Forelimb muscle (tissue), 1 donor: Measurements from ENCODE around the gene CHRM4. TPM values are rescaled to one million over a fixed set of nuclear protein-coding genes. Genes with fewer than 3 reads are reported as not detected.

Experiments used
- DNase-seq: peaks from one replicate; pipeline ENCODE4 v3.0.0-alpha.2; 2013; ENCODE audit warnings: low read depth
- polyA plus RNA-seq: library from polyadenylated mRNA; unstranded; fragments of 120-200 nt; gene quantifications from one replicate; pipeline ENCODE4 v1.2.1, GENCODE V29; 2013; ENCODE audit not compliant: insufficient read length

CHRM4 gene
- polyA plus RNA-seq, 1 donor, result 0.09 TPM

- DNase-seq, result no peak
Measured at GRCh38 chr11:46367244-46367915, 24.2 kb downstream of the CHRM4 start.

DNA sequence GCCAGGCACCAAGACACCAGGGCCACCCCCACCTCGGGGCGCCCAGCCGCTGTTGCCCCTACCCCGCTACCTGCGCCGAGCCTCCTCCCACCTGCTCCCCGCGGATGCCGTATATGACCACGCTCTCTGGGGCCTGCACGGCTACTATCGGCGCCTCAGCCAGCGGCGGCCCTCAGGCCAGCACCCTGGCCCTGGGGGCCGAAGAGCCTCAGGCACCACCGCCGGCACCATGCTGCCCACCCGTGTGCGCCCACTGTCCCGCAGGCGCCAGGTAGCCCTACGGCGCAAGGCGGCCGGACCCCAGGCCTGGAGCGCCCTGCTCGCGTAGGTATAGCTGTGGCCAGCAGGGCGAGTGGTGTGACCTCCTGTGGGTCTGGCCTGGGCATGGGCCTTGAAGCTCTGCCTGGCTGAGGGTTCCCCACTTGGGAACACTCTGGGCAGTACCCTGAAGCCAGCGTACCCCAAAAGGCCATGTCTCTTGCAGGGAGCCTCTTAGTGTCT lies 24.9 kb downstream of the CHRM4 start:
- DNase-seq, result no peak

GRCh38 chr11:46366260-46366659 lies 25.3 kb downstream of the CHRM4 start:
- no peak for DNase-seq

GRCh38 chr11:46364791-46365190 lies 26.8 kb downstream of the CHRM4 start:
- no peak for DNase-seq

GRCh38 chr11:46364056-46364455 lies 27.5 kb downstream of the CHRM4 start:
- no peak for DNase-seq

DNA sequence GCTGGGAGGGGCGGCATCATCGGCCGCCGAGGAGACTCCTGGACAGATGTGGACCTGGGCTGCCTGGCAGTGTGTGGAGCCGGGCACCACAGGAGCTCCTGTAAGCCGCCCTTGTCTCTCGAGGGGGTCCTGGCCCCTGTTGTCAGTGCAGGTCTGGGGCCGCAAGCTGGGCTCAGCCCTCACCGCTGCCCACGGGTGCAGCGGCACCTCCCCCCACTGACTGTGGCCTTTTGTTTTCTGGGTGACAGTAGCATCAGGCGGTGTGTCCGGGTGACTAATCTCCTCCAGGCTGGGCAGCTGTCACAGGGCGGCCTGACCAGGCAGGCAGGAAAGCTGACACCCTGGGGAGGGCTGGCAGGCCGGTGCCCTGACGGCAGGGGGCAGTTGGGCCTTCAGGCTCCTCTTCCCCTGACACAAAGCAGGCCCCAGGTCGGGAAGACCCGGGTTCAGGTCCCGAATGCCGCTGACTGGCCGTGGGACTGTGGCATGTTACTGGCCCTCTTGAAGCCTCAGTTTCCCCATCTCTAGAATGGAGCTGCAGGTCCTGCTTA lies 28.0 kb downstream of the CHRM4 start:
- DNase-seq, result no peak

- no peak for DNase-seq
Measured at GRCh38 chr11:46363031-46363407, 28.6 kb downstream of the CHRM4 start.

DNA sequence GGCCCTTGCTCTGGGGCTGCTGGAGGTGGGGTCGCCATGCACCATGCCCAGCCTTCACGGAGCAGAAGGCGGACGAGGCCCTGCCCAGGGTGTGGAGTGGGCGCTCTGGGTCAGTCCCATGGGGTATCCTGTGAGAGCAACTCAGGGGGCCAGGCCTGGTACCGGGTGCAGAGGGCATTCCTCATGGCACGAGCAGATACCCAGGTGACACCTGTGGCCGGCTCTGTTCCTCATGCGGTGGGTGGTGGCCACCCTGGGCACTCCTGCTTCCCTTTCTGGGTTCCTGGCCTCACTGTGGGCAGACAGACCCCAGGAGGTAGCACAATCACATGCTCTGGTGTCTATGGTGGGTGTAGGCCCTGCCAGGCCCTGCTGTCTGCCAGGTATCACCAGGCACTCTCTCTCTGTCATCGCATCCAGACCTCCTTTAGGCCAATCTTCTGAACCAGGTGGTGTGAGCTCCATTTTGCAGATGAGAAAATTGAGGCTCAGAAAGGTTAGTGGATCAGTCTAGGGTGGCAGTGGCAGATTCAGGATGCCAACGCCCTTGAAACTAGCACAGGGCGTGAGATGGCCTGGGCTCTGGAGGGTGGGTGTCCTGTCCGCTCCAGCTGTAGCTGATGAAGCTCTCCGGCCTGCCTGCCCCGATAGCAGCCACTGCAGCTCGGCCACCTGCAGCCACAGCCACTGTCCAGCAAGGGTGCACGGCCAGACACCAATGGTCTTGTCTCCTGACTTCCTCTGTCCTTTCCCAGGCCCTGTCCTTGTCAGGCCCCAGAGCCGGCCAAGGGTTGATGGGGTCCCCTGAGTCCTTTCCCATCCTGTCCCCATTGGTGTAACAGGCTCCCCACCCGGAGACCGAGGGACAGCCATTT lies 29.2 kb downstream of the CHRM4 start:
- DNase-seq, result no peak

DNA sequence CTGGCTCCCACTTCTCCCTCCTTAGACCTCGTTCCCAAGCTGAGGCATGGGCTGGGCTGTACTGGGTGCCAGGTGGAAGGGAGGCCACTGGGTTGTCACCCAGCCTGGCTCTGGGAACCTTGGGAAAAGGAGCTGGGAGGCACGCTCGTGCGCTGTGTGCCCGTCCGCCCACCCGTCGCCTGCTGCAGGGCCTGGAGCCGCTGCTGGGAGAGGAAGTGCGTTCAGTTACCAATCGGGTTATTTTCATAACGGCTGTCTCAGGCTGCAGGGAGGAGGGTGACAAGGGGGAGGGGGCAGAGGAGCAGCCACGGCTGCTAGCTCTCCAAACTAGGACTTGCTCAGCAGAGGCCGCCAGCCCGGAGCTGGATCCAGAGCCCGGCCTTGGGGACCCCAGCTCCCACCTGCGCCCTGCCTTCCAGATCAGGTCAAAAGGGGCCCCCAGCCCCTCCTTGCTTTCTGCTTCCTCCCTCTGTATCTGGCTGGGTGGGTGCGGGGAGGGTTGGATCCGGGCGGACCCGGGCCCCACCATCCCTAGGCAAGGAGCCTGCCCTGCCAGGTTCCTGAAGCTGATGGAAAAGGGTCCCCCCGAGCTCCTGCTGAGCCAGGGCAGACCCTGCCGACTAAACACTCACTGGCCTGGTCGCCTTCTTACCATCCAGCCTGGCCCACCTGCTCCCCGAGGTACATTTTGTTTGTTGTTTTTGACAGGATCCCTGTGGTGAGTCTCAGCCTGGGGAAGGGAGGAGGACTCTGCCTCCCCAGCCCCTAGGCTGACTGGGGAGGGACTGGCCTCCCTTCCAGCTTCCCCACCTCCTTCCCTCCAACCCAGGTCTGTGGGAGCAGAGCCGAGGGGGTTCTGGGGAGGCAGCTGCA lies 30.1 kb downstream of the CHRM4 start:
- DNase-seq, result no peak

DNA sequence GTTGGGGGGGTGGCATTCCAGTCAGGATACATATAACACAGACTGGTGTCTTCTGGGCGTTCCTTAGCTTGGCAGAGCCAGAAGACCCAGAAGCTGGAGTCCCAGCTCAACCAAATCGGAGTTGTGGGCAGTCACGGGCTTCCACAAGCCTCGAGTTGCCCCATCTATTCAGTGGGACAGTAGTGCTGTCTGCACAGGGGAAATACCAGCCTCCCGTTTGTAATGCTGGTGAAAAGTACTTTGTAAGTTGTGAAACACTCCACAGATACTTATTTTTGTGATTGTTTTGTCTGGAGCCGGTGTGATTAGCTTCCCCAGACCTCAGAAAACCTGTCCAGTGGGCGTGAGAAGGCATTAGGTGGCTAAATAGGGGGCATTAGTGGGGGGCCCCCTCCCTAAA lies 30.7 kb downstream of the CHRM4 start:
- no peak for DNase-seq

- DNase-seq, result no peak
Measured at GRCh38 chr11:46359953-46360352, 31.6 kb downstream of the CHRM4 start.

DNA sequence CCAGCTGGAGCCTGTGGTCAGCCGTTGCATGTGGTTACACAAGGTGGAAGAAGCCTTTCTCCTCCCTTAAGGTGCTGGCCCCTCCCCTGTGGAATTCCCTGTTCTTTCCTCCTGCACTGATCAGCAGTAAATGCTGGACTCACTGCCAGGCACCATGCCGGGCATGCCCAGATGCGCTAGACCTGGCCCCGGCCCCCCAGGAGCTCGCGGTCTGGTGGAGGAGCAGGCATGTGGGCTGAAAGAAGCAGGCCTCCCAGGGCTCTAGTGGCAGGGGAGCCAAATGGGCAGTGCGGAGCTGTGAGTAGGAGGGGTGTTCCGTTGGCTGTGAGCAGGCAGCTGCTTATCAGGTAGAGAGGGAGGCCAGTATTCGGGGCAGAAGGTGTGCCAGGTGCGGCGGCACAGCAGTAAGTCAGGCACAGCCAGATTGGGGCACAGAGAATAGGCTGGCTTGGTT lies 34.1 kb downstream of the CHRM4 start:
- DNase-seq, result no peak

- DNase-seq, result no peak
Measured at GRCh38 chr11:46356924-46357482, 34.6 kb downstream of the CHRM4 start.

GRCh38 chr11:46353698-46354097 lies 37.9 kb downstream of the CHRM4 start:
- DNase-seq, result no peak

GRCh38 chr11:46352063-46352841 lies 39.3 kb downstream of the CHRM4 start:
- DNase-seq, result no peak

- DNase-seq, result no peak
Measured at GRCh38 chr11:46351606-46352005, 40.0 kb downstream of the CHRM4 start.

GRCh38 chr11:46351148-46351547 lies 40.4 kb downstream of the CHRM4 start:
- no peak for DNase-seq

DNA sequence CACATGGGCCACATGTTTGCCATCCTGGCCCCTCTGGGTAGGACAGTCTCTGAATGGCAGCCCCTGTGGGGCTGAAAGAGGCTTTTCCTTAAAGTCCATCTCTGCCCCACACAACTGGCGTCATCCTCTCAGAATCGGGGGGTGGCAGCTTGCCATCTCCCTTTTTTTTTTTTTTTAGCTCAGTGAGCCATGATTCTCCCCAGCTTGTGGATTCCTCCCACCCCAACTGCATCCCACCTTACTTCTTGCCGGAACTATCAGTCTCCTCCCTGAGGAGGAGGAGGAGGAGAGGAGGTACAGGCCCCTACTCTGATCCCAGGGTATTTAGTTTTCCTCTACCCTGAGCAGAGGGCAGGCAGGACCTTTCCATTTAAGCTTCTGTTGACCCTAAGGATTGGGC lies 40.9 kb downstream of the CHRM4 start:
- no peak for DNase-seq

DNA sequence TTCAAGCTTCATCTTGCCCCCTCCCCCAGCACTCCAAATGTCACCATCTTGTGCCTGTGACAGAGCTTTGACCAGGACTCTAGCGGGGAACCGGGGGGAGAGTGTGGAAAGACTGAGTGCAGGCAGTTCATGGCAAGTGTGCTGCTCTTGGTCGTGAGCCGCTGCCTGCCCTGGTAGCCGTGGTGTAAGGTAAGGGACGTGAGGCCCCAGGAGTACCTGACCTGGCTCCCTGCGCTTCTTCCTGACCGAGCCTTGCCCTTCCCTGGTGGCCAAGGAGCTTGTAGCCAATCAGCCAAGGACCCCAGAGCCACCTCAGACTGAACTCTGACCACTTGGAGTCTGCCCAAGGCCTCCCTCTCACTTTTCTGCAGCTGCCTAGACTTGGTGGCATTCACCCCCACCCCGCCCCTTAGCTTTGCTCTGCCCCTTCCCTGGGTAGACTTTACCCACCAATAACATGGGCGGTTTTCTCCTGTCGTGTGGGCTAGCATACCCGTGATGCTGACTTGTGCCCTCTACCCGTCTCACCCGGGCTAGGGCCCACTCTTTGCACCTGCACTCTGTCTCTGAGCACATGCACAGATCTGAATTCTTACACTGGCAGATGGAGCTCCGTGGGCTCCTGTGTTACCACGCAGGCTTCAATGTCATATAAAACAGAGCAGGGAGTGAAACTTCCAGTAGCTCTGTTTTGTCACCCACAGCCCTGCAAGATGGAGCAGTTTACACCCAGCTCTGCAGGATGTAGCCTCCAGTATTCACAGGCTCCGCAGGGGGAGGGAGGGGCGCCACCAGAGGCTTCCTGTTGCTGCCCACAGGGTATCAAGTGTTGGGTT lies 42.8 kb downstream of the CHRM4 start:
- no peak for DNase-seq
